AG09319 (cell line): Measurements from ENCODE around the gene MTREX.
"Not testable (repeated sequence)": the region's sequence is repeated elsewhere in the genome, so short reads cannot be mapped to it uniquely, and the experiment has no call there.

ENCODE experiments used
- DNase-seq: peaks from one replicate; pipeline ENCODE4 v3.0.0-alpha.2; 2010; ENCODE audit warnings: low read depth; ENCODE audit errors: extremely low read depth
- TF ChIP-seq, protein P1 (sequence below): IDR thresholded peaks from 2 replicates; pipeline ENCODE4 v1.5.1; 2011; ENCODE audit warnings: low read depth, mild to moderate bottlenecking, inconsistent platforms, low read length, moderate library complexity

MTREX gene

DNA sequence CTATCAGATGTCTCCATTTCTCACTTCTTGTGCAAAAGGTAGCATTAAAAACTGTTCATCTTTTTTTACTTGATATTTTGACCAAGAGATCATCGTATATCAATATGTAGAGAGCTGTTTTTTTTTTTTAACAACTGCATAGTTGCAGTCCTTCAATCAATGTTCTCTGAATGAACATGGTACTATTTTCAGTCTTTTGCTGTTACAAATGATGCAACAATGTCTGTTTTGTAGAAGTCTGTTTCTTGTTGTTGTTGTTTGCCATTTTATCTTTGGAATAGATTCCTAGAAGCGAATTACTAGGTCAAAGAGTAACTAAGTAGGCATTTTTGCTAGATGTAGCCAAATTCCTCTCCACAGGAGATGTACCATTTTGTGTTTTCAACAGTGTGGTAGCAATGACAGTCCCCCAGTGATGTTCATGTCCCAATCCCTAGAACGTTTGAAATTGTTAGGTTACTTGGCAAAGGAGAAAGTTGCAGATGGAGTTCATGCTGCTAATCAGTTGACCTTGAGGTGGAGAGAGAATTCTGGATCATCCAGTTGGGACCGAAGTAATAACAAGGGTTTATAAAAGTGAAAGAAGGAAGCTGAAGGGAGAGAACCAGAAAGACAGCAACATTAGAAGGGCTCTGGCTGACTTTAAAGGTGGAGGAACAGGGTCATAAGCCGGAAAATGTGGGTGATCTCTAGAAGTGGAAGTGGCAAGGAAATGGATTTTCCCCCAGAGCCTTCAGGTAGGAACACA, 6.3 kb downstream of the MTREX start:
- TF ChIP-seq, protein P1, sequence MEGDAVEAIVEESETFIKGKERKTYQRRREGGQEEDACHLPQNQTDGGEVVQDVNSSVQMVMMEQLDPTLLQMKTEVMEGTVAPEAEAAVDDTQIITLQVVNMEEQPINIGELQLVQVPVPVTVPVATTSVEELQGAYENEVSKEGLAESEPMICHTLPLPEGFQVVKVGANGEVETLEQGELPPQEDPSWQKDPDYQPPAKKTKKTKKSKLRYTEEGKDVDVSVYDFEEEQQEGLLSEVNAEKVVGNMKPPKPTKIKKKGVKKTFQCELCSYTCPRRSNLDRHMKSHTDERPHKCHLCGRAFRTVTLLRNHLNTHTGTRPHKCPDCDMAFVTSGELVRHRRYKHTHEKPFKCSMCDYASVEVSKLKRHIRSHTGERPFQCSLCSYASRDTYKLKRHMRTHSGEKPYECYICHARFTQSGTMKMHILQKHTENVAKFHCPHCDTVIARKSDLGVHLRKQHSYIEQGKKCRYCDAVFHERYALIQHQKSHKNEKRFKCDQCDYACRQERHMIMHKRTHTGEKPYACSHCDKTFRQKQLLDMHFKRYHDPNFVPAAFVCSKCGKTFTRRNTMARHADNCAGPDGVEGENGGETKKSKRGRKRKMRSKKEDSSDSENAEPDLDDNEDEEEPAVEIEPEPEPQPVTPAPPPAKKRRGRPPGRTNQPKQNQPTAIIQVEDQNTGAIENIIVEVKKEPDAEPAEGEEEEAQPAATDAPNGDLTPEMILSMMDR = no peak

GRCh38 chr5:55316289-55316688, 8.5 kb downstream of the MTREX start:
- no peak for DNase-seq
- TF ChIP-seq, protein P1 = no peak

More for the DNA sequence above, 6.3 kb downstream of the MTREX start:
- DNase-seq = no peak

DNA sequence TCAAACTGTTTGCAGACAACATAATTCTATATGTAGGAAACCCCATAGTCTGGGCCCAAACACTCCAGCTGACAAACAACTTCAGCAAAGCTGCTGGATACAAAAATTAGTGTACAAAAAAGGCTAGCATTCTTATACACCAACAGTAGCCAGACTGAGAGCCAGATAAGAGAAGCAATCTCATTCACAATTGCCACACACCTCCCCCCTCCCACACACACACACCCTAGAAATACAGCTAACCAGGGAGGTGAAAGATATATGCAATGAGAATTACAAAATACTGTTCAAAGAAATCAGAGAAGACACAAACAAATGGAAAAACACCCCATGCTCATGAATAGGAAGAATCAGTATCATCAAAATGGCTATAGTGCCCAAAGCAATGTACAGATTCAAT, 9.0 kb downstream of the MTREX start:
- DNase-seq = no peak
- TF ChIP-seq, protein P1 = no peak

DNA sequence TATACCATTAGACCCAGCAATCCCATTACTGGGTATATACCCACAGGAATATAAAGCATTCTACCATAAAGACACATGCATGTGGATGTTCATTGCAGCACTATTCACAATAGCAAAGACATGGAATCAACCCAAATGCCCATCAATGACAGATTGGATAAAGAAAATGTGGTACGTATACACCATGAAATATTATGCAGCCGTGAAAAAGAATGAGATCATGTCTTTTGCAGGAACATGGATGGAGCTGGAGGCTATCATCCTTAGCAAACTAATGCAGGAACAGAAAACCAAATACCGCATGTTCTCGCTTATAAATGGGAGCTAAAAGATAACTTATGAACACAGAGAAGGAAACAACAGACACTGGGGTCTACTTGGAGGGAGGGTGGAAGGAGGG, 10.4 kb downstream of the MTREX start:
- DNase-seq = not testable (repeated sequence)

GRCh38 chr5:55319491-55319890, 11.7 kb downstream of the MTREX start:
- DNase-seq = no peak
- TF ChIP-seq, protein P1 = no peak

GRCh38 chr5:55320571-55320970, 12.8 kb downstream of the MTREX start:
- TF ChIP-seq, protein P1 = no peak
- DNase-seq = no peak

DNA sequence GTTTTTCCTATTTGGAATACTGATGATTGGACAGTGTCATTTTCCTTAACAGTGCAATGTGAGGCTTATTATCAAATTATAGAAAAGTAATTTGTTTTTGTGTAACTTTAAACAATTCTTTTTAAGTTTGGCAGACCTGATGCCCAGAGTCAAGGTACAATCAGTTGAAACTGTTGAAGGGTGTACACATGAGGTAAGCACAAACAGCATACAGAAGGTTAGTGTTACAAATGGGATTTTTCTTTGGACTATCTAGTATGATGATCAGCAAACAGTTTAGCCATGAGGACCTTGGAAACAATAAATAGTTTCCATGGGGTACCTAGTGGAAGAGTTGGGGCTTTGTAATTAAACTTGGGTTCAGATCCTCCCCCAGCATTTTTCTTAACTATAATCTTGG, 16.2 kb downstream of the MTREX start:
- TF ChIP-seq, protein P1 = no peak
- no peak for DNase-seq

GRCh38 chr5:55324815-55325418, 17.1 kb downstream of the MTREX start:
- no peak for DNase-seq

More at GRCh38 chr5:55324815-55325418, 17.1 kb downstream of the MTREX start:
- TF ChIP-seq, protein P1 = peak; percentile 66
